ENCODE results near the gene NPTXR.

Gene NPTXR

DNA sequence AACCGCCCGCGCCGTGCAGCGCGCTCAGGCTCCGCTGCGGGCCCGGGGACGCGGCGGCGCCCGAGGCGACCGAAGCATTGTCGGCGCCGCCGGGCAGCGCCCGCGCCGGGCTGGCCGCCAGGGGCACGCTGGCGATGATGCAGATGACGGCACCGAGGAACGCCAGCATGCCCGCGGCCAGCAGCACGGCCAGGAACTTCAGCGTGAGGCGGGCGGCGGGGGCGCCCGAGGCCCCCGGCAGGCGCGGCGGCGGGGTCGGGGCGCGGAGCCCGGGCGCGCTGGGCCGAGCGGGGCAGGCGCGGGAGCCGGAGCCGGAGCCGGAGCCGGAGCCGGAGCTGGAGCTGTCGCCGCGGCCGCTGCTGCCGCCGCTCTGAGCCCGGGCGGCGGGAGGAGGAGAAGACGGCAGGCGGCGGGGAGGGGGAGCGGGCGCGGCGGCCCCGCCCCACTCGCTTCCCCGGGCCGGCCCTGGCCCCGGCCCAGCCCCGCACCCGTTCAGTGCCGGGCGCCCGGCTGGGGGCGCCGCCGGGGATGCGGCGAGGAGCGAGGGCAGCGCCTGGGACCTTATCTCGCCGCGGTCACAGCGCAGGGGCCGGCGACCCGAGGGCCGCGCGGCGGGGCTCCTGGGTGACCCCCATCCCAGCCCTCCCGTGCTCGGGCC lies at the start of gene NPTXR:
Gene NPTXR (minus strand): TSS at position 372 of the 658 bp plus-strand sequence.
- DNase-seq: peak; percentile 55

DNA sequence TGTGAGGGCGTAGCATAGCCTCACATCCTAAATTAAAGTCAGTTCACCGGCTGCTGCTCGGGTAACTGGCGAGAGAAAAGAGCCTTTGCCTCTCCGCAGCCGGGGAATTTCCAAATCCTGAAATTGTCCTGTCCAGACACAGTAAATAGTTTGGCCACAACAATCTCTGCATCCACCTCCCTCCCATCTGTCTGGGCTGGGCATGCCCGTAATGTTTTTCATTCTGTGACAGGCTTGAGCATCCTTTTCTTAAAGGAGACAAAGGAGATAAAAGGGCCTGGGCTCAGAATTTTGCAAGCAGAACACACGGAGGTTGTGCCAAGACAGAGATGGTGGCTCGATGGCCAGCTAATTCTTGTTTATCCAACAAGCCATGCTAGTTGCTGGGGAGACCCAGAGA lies 47.4 kb upstream of the NPTXR start:
- no peak for DNase-seq

DNA sequence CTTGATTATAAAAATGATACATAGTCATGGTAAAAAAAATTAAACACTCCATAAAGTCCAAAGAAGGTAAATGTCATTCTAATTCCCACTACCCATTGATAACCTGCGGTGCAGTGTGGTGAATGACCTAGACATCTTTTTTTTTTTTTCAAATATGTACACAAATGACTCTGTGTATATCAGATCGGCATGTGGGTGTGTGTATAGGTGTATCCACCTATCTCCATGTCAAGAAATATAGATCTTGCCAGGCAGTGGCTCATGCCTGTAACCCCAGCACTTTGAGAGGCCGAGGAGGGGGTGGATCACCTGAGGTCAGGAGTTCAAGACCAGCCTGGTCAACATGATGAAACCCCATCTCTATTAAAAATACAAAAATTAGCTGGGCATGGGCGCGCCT lies 46.5 kb upstream of the NPTXR start:
- DNase-seq: no peak

DNA sequence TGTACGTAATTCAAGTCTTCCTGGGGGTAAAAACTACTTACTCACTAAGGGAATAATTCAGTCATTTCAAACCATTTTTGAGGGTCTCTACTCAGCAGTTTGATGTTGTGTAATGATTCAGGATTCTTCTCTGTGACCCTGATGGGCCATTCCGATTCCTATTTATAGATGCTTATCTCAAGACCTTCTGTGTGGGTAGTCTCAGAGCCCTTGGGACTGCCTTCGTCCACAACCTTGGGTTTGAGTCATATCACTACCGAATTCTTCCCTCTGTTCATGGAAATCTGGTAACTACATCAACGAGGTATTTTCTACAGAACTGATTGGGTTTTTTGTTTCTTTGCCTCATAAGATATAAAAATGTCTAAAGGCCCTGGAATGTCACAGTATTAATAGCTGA lies 42.5 kb upstream of the NPTXR start:
- DNase-seq: no peak

DNA sequence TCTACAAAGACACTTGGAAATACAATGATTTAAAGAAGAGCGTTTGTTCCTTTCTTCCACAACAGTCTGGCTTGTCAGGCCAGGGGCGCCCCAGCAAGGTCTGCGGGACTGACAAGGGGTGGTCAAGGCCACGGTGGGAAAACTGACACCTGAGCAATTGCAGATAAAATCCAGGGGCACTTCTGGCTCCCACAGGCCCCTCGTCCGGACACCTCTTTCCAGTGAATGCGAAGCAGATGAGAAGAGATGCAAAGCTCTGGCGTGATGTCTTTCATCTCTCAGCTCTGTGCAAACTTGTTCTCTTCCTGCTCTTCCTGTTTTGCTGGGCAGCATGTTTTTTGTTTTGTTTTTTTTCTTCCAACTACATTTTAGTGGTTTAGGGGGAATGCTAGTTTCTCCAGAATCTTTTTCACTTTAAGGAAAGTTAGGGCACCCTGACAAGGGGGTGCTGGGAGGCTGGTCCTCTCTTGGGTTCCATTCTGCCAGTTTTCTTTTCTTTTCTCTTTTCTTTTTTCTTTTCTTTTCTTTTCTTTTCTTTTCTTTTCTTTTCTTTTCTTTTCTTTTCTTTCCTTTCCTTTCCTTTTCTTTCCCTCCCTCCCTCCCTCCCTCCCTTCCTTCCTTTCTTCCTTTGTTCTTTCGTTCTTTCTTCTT lies 39.3 kb upstream of the NPTXR start:
- DNase-seq: no peak

DNA sequence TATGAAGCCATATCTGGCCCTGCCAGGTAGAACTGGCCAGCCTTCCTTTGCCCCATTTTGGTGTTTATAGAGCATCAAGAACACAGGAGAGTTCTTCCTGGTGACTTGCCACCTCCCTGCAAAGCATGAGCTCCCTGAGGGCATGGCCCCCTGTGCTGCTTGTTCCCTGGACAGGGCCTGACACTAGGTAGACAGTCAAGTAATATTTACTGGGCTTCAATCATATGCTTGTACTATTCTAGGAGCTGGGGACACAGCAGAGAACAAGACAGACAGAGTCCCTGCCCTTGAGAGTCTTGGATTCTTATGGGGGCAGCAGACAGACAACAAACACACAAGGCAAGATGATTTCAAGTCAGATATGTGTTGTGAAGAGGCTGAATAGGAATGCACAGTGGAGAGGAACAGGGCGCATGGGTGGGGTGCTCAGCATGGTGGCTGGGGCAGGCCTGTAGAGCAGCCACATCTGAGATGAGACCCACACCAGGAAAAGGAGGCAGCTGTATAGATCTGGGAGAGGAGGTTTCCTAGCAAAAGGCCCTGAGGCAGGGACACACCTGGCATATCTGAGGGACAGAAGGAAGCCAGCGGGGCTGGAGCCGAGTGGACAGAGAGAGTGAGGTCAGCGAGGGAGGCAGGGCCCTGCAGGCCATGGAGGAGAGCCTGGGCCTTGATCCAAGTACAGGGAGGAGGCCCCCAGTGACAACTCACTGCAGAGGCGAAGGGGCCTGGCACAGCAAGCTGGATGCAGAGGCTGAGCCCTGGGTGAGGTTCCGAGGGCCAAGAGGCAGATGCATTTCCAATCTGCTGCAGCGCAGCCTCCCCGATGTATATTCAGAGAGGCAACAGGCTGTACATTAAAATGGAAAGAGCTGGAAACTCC lies 38.4 kb upstream of the NPTXR start:
- DNase-seq: no peak

DNA sequence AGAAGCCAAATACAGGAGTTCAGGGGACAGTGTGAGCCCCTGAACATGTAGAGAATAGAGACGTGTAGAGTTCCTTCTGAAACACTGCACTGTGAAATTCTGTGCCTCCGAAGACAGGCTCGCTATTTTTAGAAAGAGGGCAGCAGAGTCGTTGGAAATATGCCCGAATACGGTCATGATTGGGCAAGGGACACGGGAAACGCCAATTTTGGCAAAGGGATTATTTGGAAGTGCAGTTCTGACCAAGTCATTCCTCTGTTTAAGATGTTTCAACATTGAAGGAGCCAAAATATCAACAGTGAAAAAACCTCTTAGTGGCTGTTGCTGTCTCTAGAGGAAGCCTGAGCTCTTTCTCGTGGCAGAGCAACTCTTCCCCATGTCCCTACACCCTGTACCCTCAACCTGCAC lies 37.6 kb upstream of the NPTXR start:
- DNase-seq: no peak

DNA sequence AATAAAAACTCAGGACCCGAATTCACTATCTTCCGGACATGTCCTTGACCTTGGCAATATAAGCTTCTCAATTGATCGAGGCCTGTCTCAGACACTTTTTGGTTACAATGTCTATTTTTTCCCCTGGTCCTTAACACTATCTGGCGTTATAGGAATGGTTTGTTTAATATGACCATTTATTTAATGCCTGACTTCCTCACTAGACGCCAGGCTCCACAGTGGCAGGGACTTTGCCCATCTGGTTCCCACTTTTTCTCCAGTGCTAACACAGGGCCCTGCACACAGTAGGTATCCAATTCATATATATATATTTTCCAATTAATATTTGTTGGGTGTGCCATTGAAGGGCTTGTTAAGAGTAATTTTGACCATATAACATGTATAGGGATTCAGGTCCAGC lies 36.1 kb upstream of the NPTXR start:
- DNase-seq: no peak

DNA sequence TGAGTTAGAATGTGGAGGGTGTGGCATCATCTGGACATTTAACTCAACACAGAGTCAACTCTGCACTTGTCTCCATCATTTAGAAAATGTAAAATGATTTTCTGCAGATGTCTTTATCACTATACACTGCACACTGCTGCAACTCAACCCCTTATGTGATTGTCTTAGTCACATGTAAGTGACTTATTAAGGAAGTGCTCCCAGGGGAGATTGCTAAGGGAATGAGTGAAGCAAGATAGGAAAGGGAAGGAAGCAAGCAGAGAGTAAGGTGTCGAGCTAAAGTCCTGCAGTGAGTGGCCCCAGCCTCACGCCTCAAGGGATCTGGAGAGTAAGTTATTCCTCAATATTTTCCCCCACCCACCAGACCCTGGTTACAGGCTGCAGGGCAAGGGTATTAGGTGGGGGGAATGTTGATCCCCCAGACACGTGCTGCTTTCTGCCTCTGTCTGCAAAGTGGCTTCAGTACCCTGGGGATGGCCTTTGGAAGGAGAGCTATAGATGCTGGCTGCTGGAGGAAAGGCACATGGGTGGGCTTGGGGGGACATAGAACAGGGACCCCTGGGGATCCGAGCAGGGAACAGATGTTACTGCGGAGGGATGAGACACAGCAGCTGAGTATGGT lies 35.4 kb upstream of the NPTXR start:
- DNase-seq: no peak

DNA sequence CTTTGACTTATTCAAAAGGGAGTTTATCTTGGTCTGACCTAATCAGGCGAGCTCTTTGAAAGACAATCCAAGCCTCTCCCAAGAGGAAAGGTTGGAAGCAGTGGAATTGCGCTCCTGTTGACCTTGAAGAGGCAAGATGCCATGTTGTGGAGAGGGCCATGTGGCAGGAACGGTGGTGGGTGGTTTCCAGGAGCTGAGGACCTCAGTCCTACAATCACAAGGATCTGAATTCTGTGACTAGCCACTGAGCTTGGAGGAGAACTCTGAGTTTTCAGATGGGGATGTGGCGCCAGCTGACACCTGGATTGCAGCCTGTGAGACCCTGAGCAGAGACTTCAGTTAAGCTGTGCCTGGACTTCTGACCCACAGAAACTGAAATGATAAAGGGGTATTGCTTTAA lies 34.2 kb upstream of the NPTXR start:
- no peak for DNase-seq

DNA sequence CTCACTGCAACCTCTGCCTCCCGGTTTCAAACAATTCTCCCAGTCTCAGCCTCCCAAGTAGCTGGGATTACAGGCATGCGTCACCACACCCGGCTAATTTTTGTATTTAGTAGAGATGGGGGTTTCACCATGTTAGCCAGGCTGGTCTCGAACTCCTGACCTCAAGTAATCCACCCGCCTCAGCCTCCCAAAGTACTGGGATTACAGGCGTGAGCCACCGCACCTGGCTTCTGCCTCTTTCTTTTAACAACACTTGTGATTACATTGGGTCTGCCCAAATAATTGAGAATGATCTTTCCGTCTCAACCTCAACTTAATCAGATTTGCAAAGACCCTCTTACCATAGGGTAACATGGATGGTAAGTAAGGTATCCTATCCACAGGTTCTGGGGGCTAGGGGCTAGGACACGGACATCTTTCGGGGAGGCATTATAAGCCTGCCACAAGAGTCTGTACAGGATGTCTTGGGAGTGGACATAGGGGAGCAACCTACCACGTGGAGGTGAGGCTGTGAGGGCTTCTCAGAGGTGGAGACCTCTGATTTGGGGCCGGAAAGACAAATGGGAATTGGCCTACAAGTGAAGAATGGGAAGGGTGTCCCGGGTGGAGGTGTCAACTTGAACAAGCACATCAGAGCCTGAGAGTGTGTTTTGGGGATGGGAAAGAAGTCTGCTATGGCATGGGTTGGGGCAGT lies 30.8 kb upstream of the NPTXR start:
- no peak for DNase-seq

DNA sequence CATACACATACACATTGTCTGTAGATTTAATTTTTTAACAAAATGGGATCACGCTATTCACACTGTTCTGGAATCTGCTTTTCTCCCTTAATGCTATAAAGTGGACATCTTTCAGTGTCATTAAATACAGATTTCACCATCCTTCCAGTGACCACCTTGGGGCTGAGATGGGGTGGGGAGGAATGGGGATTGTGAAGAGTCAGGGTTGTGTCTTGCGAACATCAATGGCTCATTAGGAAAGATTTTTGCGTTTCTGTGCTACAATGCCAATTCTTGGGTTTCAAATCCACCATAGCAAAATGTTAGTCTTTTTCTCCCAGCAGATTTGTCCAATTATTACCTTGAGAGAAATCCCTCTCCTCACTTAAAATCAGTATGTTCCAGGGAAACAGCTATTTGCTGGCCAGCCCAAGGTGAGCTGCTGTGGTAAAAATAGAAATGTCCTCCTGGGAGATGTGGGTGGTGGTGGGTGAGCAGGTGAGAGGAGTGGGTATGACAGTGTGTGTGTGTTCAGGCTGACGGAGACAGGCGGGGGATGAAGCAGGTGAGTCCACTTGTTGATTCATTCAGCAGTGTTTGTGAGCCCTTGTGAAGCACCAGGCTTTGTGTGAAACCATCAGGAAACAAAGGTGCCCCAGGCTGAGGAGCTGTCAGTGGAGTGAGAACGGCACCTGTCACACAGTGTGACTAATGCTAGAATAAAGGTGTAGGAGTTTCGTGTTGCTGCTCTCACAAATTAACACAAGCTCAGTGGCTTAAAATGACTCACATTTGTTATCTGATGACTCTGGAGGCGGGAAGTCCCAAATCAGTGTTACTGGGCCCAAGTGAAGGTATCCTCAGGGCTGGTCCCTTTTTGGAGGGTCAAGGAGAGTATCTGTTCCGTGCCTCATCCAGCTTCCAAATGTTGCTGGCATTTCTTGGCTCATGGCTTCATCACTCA lies 29.9 kb upstream of the NPTXR start:
- DNase-seq: peak; percentile 73

DNA sequence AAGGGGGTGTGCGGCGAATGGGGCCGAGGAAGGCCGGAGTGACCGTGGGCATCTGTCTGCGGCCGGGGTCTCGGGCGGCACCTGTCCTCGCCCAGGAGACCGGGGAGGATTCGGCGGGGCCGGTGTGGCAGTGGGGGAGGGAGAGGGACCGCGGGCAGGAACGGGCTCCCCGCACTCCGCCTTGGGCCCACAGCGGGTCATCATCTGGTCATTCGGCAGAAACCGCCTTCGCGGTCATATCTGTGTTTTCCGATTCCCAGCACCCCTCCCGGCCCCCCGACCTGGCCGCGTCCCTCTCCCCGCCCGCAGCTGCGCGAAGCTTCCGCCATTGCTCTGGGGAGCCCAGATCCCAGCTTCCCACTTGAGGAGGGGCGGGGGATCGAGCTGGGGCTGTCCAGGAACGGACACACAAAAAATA lies 29.0 kb upstream of the NPTXR start:
- peak; percentile 15 for DNase-seq

DNA sequence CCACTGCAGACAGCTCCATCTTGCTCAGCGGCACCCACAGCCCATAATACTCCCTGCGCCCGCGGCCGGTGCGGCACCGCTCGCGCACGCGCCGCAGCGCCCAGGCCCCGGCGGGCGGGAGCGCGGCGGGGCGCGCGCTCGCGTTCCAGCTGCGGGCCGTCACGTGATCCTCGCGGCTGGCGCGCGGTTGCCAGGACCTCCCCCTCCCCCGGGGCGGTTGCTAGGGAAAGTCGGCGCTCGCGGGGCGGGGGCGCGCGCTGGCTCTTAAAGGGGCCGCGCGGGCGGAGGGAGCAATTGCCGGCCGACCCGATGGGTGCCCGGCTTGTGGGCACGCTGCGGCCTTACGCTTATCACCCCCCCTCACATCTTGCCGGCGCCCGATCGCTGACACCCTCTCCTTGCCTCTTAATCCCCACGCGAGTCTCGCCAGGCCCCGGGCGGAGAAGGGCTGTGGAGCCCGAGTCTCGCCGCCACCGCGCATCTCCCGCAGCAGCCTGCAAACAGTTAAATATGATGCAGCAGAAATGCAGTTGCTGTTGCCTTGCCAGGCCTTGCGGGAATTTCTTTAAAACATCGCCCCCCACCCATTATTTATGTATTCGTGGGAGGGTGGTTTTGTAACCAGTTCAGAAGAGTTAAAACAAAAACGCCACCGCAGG lies 28.5 kb upstream of the NPTXR start, which contains the start of gene CBX6:
Gene CBX6 (minus strand): TSS at position 45 of the 659 bp plus-strand sequence. CDS start 26 bp downstream, at position 19.
- DNase-seq: peak; percentile 96

DNA sequence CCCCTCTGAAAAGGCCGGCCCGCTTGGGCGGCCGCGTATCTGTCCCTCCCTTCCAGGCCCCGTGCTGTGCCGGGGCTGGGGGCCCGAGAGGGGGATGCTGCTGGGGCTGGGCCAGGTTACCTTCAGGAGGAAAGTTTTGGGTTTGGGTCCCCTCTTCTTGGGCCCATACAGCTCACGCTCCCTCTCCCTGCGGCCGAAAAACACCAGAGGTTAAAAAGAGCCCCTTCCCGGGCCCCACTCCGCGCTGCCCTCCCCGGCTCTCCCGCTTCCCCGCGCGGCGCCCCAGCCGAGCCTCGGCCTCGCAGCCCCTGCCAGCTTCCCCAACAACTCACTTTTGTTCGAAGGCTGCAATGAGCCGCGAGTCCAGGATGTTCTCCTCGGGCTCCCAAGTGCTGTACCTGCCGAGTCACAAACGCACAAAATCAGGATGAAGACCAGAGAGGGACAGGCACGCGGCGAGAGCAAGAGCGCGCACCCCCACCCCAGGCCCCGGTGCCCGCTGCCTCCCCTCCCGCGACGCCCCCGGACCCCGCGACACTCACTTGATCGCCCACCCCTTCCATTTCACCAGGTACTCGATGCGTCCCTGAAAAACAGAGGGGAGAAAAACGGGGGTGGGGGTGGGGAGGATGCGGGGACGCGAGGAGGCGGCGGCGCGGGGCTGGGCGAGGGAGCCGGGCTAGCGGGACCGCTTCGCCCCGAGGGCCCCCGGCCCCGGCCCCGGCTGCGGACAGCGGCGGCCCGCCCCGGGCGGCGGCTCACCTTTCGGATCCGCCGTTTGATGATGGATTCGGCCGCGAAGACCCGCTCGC lies 27.7 kb upstream of the NPTXR start:
- peak; percentile 52 for DNase-seq

DNA sequence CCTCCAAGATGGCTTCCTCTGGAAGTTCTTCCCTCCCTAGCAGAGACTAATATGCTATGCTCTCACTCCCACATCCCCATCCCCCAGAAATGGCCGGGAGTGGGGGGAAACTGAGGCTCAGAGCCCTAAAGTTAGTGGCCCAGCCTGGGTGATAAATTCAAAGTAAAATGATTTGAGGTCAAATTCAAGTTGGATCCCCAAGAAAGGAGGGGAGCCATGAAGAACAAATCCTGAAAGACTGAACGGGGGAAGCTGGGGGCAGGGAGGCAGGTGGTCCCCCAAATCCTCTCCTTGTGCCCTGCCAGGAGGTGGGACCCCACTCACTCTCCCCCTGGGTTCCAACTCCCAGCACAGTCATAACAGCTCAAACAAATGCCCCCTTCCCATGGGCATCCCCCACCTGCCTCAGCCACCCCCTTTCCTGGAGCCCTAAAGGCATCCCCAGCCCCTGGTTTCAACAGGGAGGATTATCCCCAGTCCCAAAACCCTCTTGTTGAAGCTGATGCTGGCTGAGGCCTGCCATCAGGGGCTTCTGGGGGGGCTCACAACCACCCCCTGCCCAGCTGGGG lies 27.0 kb upstream of the NPTXR start:
- DNase-seq: peak; percentile 12

DNA sequence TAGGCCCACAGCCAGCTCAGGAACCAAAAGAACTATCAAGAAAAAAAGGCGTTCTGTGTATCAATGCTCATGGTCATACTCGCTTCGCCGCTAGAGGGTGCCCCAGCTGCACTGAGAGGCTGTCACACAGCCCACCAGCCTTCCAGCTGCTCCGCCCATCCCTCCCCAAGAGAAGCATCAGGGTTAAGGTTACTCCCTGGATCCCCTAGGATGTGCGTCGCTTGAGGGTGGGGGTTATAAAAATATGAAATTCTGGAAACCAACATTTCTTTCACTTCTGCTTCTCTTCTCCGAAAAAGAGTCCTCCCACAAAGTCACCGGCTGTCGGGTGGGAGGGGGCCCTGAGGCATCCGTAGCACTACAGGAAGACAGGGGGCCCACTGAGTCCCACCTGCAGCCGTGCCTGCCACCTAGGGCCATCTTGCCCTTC lies 26.5 kb upstream of the NPTXR start:
- peak; percentile 93 for DNase-seq

DNA sequence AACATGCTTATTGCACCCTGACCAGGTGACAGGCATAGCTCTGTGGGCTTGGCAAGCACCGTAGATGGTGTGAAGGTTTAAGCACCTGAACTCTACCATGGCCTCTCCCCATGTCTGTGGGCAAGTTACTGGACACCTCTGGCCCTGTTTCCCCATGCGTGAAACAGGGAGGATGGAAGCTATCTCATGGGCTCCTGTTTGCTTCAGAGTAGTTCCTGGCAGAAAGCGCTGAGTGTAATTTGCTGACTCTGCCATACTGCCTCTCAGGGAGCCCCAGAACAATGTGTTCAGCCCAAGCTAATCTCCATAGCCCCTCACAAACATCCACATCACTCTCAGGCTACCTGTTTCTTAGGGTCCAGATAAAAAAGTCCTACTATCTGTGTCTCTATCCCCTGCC lies 25.8 kb upstream of the NPTXR start:
- no peak for DNase-seq

DNA sequence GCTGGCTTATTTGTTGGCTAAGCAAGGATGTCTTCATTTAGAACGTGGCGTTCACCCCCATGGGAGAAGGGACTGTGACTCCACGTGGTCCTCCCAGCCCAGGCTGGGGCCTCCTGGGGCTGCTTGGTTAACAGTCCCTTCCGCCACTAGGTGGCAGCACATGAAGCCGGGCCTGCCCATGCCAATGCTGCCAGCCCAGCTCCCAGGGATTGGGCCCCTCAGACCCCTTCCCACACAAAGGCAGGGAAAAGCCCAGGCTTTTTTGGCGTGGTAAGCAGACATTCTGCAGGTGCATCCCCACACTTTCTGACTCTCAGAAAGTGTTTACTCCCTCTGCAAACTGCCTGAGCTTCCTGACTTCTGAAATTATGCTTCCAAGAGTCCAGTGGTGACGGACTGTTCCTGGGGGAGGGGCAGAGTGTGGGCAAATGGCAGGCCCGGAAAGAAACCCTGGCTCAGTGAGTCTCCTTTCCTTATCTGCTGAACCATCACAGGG lies 25.1 kb upstream of the NPTXR start:
- peak; percentile 87 for DNase-seq
